ENCODE data around the gene EIF2S1. TPM values are rescaled to one million over a fixed set of nuclear protein-coding genes. Genes with fewer than 3 reads are reported as not detected.
A peak's percentile ranks its signal among the peaks of the same experiment; 100 is the strongest.

EIF2S1 gene
- total RNA-seq, 1 donor from 2014 or later = 88.1 TPM

DNA sequence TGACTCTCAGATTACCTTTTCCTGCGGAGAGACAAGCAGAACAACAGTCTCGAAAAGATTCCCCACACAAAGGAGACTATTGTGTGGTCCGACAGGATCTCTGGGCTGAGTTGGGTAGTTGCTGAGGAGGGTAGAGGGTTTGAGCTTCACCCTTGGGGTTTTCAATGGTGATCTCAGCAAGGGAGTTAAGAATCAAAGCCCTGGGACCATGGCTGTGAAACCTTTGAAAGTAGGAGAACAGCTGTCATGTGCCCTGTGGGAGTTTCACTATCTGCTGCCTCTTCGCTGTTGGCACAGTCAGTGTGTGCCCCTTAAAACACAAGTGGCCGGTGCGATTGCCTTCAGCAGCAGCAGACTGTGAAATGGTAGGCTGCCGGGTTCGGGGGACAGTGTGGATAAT, 66.0 kb downstream of the EIF2S1 start:
- Mint-ChIP-seq H3K36me3 (no peaks in the 10 kb centered on the region), H3K4me1 (ENCODE audit: unreplicated experiment) (peaks cover 14% of the 10 kb centered on the region), H3K27ac (no peak overlapping the region), H3K27me3 (peaks cover 4% of the 10 kb centered on the region), H3K9me3 (no peaks in the 10 kb centered on the region), H3K4me3 (no peak overlapping the region)
- no peak for DNase-seq (ENCODE audit: extremely low spot score, unreplicated experiment)
- TF ChIP-seq, protein P1, sequence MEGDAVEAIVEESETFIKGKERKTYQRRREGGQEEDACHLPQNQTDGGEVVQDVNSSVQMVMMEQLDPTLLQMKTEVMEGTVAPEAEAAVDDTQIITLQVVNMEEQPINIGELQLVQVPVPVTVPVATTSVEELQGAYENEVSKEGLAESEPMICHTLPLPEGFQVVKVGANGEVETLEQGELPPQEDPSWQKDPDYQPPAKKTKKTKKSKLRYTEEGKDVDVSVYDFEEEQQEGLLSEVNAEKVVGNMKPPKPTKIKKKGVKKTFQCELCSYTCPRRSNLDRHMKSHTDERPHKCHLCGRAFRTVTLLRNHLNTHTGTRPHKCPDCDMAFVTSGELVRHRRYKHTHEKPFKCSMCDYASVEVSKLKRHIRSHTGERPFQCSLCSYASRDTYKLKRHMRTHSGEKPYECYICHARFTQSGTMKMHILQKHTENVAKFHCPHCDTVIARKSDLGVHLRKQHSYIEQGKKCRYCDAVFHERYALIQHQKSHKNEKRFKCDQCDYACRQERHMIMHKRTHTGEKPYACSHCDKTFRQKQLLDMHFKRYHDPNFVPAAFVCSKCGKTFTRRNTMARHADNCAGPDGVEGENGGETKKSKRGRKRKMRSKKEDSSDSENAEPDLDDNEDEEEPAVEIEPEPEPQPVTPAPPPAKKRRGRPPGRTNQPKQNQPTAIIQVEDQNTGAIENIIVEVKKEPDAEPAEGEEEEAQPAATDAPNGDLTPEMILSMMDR (conservative IDR thresholded peaks at IDR 0.05) = no peak

DNA sequence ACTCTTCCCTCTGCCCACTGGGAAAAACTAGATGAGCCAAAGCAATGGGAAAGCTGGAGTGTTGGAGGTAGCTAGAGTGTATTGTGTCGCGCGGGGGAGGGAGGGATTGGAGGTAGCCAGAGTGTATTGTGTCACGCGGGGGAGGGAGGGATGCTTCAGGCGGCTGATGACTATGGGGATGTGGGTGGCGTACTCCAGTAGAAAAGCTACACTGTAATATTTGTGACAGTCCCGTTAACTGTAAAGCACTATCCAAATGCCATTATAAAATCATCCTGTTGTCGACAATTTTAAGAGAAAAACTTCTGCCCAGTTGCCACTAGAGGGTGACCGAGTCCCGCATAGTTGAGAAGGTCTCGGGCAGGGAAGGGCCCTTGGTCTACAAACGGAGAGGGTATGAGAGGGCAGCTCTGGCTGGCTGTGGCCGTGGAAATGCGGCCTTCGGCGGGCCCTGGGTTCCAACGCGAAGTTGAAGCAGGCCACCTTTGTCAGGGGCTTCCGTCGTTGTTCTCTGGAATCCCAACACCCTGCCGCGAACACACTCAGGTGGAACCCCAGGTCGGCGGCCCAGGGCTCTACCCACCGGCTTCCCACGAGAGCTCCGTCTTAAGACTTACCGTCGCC, 67.0 kb downstream of the EIF2S1 start:
- H3K36me3 Mint-ChIP-seq = no peaks in the 10 kb centered on the region
- DNase-seq (ENCODE audit: extremely low spot score, unreplicated experiment) = peak; percentile 81
- H3K4me1 Mint-ChIP-seq (ENCODE audit: unreplicated experiment) = peaks cover 17% of the 10 kb centered on the region
- peak overlapping the region; percentile 34 for H3K4me3 Mint-ChIP-seq
- peaks cover 4% of the 10 kb centered on the region for H3K27me3 Mint-ChIP-seq
- no peaks in the 10 kb centered on the region for H3K9me3 Mint-ChIP-seq
- TF ChIP-seq, protein P1 (conservative IDR thresholded peaks at IDR 0.05) = peak; percentile 90
- H3K27ac Mint-ChIP-seq = no peak overlapping the region

DNA sequence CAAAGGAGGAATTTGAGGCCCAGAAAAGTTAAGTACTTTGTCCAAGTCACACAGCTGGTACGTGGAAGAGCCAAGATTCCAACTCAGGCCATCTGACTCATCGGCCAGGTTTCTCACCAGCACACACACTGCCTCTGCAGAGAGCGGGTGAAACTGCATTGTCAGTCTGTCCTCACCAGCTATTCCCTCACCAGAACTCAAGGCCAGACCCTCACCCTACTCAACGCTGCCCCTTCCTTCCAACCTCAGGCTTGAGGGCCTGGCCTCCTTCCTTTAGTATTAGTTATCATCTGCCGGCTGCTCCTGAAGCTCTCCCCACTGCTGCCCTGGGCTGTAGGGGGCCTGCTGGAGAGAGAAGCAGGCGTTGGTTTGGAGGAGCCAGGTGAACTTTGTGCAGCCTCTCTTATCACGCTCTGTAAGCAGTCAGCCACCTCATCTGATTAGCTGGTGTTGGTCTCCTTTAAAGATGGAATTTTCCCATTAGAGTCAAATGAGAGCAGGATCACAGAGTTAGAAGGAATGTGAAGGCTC, 68.4 kb downstream of the EIF2S1 start:
- peak overlapping the region; percentile 57 for H3K27ac Mint-ChIP-seq
- H3K4me3 Mint-ChIP-seq = no peak overlapping the region
- H3K4me1 Mint-ChIP-seq (ENCODE audit: unreplicated experiment) = peaks cover 28% of the 10 kb centered on the region
- no peak for DNase-seq (ENCODE audit: extremely low spot score, unreplicated experiment)
- TF ChIP-seq, protein P1 (conservative IDR thresholded peaks at IDR 0.05) = no peak
- no peaks in the 10 kb centered on the region for H3K9me3 Mint-ChIP-seq
- H3K27me3 Mint-ChIP-seq = peaks cover 4% of the 10 kb centered on the region
- H3K36me3 Mint-ChIP-seq = no peaks in the 10 kb centered on the region

DNA sequence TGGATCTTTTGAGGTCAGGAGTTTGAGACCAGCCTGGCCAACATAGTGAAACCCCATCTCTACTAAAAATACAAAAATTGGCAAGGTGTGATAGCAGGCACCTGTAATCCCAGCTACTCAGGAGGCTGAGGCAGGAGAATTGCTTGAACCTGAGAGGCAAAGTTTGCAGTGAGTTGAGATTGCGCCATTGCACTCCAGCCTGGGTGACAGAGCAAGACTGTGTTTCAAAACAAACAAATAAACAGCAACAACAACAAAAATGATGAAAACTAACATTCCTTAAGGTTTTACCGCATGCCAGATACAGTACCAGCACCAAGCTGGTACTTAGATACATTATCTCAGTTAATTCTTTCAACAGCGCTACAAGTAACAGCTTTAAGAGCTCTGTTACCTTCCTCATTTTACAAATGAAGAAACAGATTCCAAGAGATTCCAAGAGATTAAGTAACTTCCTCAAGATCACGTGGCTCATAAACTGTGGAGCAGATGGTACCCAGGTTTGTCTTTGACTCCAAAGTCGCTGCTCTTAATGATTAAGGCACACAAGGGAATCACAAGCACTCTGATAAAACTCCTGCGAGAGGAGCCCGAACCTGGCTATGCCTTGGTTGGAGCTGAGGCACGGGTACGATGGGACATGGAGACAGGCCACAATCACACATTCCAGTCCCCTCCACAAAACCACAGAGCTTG, 69.5 kb downstream of the EIF2S1 start:
- H3K36me3 Mint-ChIP-seq = no peaks in the 10 kb centered on the region
- H3K27me3 Mint-ChIP-seq = peaks cover 4% of the 10 kb centered on the region
- no peak overlapping the region for H3K27ac Mint-ChIP-seq
- peaks cover 28% of the 10 kb centered on the region for H3K4me1 Mint-ChIP-seq (ENCODE audit: unreplicated experiment)
- TF ChIP-seq, protein P1 (conservative IDR thresholded peaks at IDR 0.05) = no peak
- DNase-seq (ENCODE audit: extremely low spot score, unreplicated experiment) = no peak
- H3K9me3 Mint-ChIP-seq = no peaks in the 10 kb centered on the region
- no peak overlapping the region for H3K4me3 Mint-ChIP-seq

DNA sequence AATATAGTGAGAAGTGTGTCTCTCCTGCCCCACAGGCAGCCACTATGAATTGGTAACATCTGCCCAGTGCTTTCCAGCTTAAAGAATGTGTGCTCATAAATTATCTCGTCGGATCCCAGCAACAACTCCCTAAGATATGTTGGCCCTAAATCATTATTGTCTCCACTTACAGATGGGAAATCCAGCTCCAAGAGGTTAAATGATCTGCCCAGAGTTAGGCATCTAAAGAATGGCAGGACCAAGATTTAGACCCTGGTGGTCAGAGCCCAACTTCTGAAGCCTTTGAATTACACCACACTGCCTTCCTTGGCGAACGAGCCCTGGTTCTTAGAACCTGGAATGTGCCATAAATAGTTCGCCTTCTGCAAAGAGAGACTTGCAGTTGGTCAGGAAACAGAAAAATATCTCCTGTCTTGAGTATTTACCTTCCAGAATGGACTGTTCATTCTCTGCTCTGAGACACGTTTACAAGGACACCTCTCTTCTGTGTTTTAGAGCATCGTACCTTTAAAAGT, 72.0 kb downstream of the EIF2S1 start:
- H3K36me3 Mint-ChIP-seq = no peaks in the 10 kb centered on the region
- no peak for DNase-seq (ENCODE audit: extremely low spot score, unreplicated experiment)
- H3K27me3 Mint-ChIP-seq = peaks cover 3% of the 10 kb centered on the region
- TF ChIP-seq, protein P1 (conservative IDR thresholded peaks at IDR 0.05) = no peak
- no peak overlapping the region for H3K4me3 Mint-ChIP-seq
- no peaks in the 10 kb centered on the region for H3K9me3 Mint-ChIP-seq
- H3K27ac Mint-ChIP-seq = no peak overlapping the region
- H3K4me1 Mint-ChIP-seq (ENCODE audit: unreplicated experiment) = peaks cover 24% of the 10 kb centered on the region

All from type B pancreatic cell (in vitro differentiated cells).